Raji (cell line): ENCODE measurements around the gene COX4I2.

Source experiments
- POLR2A ChIP-seq: IDR thresholded peaks from 2 replicates; pipeline ENCODE4 v1.6.1; 2011; ENCODE audit warnings: low read depth, low read length, control low read depth; ENCODE audit not compliant: insufficient read depth

COX4I2 gene

DNA sequence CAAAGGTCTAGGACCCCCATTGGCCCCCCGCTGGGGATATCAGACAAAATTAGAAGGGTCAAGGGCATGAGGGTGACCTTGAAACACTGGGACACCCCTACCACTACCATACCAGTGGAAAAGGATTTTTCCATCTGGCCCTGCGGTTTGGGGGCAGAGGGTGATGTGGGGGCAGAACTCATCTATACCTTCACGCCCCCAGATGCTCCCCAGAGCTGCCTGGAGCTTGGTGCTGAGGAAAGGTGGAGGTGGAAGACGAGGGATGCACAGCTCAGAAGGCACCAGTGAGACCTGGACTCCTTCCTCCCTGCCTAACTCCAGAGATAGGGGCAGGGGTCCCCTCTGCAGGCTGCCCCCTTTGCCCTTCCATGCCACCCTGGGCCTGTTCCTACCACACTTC lies 1.1 kb downstream of the COX4I2 start:
- no peak for TF ChIP-seq POLR2A

DNA sequence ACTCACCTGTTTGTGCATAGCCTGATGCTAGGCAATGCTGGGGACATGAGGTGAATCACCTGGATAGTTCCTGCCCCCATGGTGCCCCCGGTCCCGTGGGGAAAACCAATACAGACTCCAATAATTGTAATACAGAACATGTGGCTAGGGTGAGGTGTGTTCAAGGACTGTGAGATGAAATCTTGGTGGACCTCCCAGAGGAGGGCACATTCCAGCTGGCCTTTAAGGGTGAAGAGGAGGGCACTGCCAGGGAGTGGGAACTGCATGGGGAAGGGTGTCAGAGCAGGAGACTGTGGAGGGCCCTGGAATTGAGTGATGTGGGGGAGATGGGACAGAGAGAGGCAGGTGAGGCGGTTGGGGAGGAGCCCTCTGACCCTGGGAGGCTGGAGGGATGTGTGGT lies 2.5 kb downstream of the COX4I2 start:
- TF ChIP-seq POLR2A: no peak

DNA sequence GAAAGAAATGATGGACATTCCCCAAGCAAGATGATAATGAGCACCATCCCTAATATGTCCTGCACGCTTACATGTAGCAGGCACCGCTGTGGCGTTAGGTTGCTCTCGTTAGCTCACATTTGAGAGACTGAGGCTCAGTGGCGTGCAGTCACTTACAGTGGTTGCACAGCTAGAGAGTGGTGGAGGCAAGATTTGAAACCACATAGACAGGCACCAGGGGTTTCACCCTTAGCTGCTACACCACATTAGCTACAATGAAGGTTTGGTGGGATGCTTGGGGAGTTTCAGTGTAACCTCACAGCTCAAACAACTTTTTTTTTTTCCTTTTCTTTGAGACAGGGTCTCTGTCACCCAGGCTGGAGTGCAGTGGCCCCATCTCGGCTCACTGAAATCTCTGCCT lies 3.7 kb downstream of the COX4I2 start:
- TF ChIP-seq POLR2A: no peak

DNA sequence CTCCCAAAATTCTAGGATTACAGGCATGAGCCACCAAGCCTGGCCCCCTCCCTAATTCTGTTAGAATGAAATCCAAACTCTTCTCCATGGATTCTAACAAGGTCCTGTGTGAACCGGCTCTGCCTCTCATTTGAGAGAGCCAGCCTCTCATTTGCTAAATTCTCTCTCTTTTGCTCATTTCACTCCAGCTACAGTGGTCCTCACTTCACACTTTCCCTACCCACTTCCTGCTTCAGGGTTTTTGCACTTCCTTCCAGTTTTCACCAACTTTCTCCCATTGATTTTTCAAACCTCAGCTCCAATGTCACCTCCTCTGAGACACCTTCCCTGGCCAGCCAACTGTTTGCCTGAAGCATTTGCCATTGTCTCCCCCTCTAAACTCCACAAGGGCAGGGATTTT lies 5.1 kb downstream of the COX4I2 start:
- no peak for TF ChIP-seq POLR2A

DNA sequence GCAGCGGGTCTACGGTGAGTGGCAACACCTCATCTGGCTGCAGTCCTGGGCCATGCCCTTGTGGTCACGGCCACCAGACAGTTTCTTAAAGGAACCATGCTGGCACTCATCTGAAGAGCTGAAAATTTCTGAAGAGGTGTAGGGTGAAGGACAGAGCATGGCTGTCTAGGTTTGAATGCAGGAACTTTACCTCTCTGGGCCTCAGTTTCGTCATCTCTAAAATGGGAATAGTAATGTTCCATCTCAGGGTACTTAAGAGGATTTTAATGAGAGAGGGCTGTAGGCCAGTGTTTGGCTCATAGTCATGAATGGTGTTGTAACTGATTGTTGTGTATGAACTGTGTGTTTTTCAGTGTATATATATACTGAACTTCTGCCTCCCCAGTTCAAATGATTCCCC lies 5.8 kb downstream of the COX4I2 start:
- TF ChIP-seq POLR2A: no peak

DNA sequence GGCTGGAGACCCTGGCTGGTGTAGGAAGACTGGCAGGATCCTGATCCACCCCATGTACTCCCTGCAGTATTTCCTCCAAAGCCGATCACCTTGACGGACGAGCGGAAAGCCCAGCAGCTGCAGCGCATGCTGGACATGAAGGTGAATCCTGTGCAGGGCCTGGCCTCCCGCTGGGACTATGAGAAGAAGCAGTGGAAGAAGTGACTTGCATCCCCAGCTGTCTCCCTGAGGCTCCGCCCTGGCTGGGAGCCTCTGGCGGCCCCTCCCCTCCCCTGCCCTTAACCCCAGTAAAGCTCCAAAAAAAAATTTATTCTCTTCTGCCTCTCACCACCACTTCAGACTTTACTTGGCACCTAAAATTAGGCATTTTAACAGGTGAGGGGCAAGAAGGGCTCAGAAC lies 7.0 kb downstream of the COX4I2 start:
- no peak for TF ChIP-seq POLR2A

DNA sequence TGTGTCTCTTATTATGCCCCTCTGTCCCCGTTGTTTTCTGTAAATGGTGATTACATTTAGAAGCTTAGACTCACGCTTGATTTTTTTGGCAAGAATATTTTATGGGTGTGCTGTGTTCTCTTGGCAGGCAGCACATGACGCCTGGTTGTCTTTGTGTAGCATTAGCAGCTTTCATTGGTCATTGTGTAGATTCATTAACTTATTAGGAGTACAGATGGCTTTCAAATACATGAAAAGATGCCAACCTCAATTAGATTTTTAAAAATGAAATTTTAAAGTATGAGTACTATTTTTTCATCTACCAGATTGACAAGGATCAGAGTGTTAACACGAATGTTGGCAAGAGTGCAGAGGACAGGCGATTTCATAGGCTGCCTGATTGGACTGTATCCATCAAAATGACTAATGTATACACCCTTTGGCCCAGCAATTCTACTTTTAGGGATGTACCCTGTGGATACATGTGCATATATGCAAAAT lies 15.2 kb downstream of the COX4I2 start:
- TF ChIP-seq POLR2A: no peak

DNA sequence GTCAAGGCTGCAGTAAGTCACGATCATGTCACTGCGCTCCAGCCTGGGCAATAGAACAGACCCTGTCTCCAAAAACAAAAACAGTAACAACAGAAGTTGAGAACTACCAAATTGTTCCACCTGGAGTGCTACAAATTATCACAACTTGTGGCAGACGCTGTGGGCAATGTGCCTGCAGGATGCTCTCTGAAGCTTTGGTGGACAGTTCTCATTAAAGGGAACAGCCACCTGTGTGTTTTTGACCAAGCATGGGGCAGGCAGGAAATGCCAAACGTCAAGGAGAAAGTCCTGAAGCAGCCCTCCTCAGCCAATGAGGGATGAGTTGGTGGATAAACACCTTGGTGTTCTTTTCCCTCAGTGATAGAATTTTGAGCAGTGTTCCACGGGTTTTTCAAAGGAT lies 15.8 kb downstream of the COX4I2 start:
- TF ChIP-seq POLR2A: no peak

DNA sequence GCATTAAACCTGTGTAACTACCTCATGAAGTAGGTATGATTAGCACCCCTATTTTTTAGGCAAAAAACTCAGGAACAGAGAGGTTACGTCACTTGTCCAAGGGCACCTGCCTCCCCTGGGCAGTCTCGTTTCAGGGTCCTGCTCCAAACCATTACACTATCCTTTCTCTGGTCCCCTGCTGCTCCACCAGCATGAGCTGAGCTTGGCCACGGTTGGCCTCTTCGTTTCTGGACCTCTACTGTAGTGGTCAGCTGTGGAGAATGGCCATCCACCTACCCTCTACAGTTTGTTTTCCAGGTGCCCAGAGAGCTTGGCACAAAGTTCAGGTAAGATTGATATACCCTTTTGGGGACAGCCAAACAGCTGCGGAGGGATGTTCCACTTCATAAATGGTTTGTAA lies 16.8 kb downstream of the COX4I2 start:
- no peak for TF ChIP-seq POLR2A

DNA sequence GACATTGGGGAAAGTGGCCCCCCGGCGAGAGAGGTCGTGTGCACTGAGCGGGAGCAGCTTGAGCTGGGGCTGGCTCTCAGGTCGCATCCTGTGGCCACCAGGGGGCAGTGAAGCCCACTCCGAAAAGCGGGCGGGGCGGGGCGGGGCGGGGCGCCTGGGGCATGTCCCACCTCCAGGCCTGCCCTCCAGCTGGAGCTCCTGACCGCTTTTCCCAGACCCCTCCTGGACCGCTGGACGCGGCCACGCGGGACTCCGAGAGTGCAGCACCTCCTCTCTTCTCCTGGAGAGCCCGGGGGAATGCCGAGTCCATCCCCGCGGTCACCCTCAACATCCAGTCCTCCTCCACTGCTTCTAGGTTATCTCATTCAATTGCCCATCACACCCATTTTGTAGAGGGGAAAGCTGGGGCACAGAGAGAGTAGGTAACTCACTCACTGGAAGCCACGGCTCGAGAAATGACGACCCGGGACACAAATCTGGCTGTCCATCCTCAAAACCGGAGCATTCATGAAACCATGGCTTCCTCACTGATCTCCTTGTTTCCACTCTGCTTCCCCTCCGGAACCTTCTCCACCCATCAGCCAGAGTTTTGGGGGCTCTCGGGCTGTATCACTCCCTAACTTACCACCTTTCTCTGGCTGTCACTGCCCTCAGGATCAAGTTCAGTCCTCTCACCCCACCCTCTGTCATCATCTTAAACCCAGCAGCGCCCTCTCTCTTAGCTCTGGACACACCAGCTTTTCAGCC lies 24.1 kb downstream of the COX4I2 start:
- peak; percentile 40; the same call in 1 of the 2 replicates for TF ChIP-seq POLR2A

DNA sequence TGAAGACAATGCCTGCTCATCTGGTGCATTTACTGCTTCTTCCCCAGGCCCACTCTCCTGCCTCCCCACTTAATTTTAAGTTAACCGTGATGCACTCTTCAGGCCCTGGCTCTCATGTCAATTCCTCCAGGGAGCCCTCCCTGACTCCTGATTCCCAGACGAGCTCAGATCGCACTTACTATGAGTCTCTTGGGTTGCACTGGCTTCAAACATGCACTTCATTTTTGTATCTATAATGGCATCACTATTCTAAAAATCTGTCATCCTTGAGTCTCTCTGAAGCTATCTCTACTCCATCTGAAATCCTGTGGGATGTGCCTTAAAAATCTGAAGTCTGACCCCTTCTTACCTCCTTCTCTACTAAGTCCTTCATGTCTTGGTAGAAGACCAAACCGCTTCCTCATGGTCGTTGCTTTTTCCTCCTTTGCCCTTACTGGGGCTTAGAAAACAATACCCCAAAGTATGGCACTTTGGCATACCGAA lies 24.7 kb downstream of the COX4I2 start:
- no peak for TF ChIP-seq POLR2A

DNA sequence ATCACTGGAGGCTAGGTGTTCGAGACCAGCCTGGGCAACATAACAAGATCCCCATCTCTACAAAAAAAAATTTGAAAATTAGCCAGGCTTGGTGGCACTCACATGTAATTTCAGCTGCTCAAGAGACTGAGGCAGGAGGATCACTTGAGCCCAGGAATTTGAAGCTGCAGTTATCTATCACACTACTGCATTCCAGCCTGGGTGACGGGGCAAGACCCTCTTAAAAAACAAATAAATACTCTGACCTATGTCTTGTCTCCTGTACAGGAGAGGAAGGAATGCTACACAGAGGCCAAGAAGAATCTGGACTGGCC lies 25.8 kb downstream of the COX4I2 start:
- TF ChIP-seq POLR2A: no peak

DNA sequence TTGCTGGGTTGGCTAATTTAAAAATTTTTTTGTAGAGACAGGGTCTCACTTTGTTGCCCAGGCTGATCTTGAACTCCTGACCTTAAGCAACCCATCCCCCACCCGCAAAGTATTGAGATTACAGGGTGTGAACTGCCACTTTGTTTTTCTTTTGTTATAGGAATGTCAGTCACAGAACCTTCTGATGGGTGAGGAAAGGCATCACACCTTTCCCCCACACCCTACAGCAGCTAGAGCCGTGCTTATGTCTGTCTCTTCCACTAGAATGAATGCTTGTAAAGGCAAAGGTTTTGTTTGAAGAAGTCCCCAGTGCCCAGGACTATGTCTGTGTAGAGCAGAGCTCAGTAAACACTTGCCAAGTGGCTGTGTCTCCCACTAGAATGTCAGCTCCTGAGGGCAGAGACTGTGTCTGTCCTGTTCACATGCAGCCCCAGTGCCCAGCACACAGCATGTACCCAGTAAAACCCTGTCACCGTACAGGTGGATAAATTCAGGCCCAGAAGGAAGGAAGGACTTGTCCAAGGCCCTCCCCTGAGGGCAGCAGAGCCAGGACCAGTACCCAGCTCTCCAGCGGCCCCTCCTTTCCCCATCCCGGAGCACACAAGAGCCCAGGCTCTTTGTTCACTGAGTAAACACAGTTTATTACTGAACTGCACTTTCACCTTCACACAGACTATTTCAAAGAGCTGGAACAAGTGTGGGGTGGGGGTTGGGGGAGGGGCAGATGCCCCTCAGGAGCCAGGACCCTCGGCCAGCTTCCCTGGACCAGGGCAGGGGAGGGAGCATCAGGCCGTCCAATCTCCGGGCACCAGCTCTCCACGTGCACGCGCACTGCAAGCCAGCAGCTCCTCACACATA lies 26.4 kb downstream of the COX4I2 start:
- no peak for TF ChIP-seq POLR2A

DNA sequence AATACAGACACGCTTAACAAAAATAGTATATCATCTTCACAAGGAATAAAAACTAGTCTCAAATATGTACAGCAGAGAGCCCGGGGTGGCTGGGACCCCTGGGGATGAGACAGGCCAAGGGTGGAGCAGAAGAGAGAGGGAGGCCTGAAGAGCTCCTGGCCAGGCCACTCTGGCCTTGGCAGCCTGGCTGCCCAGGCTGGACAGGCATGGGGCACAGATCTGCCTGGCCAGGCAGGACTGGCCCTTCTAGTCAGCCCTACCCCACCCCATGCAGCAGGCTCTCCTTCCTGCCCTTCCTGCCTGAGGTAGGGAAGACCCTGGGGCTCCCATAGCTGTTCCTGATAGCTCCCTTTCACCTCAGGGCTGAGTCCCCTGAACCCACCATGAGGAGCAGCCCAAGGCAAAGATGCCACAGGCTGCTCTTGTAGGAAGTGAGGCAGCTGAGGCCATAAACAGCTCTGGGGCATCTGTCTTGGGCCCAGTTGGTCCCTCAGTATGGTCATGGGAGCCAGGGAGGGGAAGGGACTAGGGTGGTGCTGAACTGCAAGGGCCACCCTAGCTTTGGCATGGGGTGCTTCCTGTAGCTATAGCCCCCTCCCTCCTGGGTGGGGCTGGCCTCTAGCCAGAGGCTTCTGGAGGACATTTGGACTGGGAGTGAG lies 27.1 kb downstream of the COX4I2 start:
- TF ChIP-seq POLR2A: no peak

DNA sequence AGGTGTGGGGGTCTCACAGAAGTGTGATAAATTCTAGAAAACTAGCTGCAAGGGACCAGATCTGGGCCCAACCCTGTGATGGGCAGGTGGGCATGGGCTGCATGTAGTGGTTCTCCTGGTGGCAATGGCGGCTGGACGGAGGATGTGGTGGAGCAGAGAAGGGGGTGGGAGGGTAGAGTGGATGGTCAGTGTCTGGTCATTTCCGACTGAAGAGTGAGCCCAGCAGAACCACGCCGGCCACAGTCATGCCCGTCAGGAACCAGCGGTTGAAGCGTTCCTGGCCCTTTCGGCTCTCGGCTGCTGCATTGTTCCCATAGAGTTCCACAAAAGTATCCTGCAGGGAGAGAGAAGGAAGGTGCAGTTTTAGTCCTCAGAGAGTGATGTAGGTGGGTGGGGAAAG lies 28.0 kb downstream of the COX4I2 start:
- no peak for TF ChIP-seq POLR2A
